ENCODE data around the gene SREBF2. TPM values are rescaled to one million over a fixed set of nuclear protein-coding genes. Genes with fewer than 3 reads are reported as not detected.
A peak's percentile ranks its signal among the peaks of the same experiment; 100 is the strongest.

The SREBF2 gene
- total and polyA plus RNA-seq, 2 experiments from 2014 or later: 23.6 to 26.5 TPM

DNA sequence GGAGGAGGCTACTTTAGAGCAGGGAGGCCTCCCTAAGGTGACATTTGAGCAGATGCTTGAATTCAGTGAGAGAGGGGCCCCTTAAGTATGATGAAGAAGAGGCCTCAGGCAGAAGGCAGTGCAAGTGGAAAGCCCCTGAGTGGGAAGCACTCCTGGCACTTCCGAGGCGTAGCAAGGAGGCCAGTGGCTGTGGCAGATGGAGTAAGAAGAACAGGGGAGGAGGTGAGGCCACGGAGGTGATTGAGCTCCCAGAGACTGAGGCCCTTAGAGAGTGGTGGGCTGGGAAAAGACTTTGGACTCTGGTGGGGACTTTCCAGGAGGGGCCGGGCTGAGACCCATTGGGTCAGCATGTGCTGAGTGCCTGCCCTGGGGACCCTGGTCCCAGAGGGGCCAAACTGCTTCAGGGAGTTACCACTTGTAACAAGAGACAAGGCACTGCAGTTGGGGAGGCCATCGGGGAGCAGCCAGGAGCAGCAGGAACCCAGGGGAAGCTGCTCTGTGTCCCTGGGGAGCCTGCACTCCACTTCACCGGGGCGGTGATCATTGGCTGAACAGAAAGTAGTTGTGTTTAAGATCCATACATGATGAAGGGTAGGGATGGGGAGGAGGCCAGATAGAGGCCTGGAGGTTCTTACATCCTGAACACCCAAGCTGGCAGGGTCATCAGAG, 116.5 kb downstream of the SREBF2 start:
- Histone ChIP-seq H3K9ac (no peak overlapping the region), H4K20me1 (ENCODE audit: insufficient read depth) (no peaks in the 10 kb centered on the region), H3K27me3 (replicated peaks; ENCODE audit: insufficient read depth) (no peaks in the 10 kb centered on the region), H2AFZ (no peak overlapping the region), H3K4me2 (ENCODE audit: unreplicated experiment) (no peak overlapping the region), H3K4me3 (no peak overlapping the region), H3K79me2 (ENCODE audit: insufficient read depth) (peaks cover 10% of the 10 kb centered on the region; the same call in 1 of the 2 replicates), H3F3A (ENCODE audit: insufficient read depth) (no peaks in the 10 kb centered on the region), H3K36me3 (ENCODE audit: low read depth) (no peaks in the 10 kb centered on the region), H3K27ac (no peak overlapping the region), H3K9me3 (ENCODE audit: low read depth) (no peaks in the 10 kb centered on the region), H3K4me1 (ENCODE audit: insufficient read depth) (no peaks in the 10 kb centered on the region), H3K9me2 (ENCODE audit: insufficient read depth) (no peaks in the 10 kb centered on the region)
- TF ChIP-seq EZH2phosphoT487 (IDR thresholded peaks at IDR 0.05; ENCODE audit: insufficient read depth, low read depth) (no peak), EZH2 (IDR thresholded peaks at IDR 0.05; ENCODE audit: insufficient read depth, poor library complexity, severe bottlenecking) (no peak)
- in situ Hi-C loops (cut with MboI): loop anchor here (10.0 kb wide), 1 partner anchor 255 kb away; the partner anchor contains the start of gene MEI1
- DNase-seq: no peak
- 83 to 86% methylated on average over 7 of the region's 7 CpGs for WGBS, 2 experiments (ENCODE audit: low coverage in 1 of 2, low lambda C conversion rate in 2 of 2, missing lambda C conversion rate in 2 of 2)

DNA sequence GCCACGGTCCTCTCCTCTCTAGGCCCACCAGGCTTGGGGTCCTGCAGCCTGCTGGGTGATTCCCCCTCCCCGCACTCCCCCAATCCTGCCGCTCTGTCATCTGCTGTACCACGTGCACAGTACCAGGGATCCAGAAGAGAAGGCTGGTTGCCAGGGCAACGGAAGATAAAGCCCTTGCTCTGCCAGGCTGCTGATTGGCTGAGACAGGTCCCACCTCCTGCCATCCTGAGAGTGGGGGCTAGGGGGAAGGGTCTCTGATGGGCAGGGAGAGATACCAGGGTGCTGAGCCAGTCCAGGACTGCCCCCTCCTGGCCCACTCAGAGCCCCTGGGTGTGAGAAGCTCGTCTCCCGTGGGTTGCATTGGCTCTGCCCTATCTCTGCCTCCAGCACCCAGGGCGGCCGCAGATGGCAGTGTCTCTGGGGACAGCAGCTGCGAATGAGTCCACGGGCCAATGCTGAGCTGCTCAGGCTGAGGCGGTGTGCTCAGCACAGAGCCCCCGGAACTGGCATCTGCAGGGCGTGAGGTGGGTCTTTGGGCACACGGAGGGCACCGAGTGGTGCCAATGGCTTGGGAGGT, 119.1 kb downstream of the SREBF2 start, which contains the start of gene SMIM45:
SMIM45 (plus strand) TSS at position 253 of the 577 bp plus-strand sequence.
- Histone ChIP-seq H3K9me2 (ENCODE audit: insufficient read depth) (no peaks in the 10 kb centered on the region), H3K9me3 (ENCODE audit: low read depth) (no peaks in the 10 kb centered on the region), H3K27me3 (replicated peaks; ENCODE audit: insufficient read depth) (no peaks in the 10 kb centered on the region), H3K9ac (no peak within 1 kb of the TSS), H3K27ac (no peak within 1 kb of the TSS), H3K4me1 (ENCODE audit: insufficient read depth) (no peaks in the 10 kb centered on the region), H3K4me2 (ENCODE audit: unreplicated experiment) (no peak within 1 kb of the TSS), H3K4me3 (no peak within 1 kb of the TSS), H4K20me1 (ENCODE audit: insufficient read depth) (no peaks in the 10 kb centered on the region), H3K79me2 (ENCODE audit: insufficient read depth) (no peaks in the 10 kb centered on the region), H3K36me3 (ENCODE audit: low read depth) (no peaks in the 10 kb centered on the region), H3F3A (ENCODE audit: insufficient read depth) (no peaks in the 10 kb centered on the region), H2AFZ (no peak within 1 kb of the TSS)
- DNase-seq: no peak
- 63 to 67% methylated on average over 16 of the region's 16 CpGs for WGBS, 2 experiments (ENCODE audit: low coverage in 1 of 2, low lambda C conversion rate in 2 of 2, missing lambda C conversion rate in 2 of 2)
- in situ Hi-C loops (cut with MboI): no loop called here
- TF ChIP-seq EZH2 (IDR thresholded peaks at IDR 0.05; ENCODE audit: insufficient read depth, poor library complexity, severe bottlenecking): no peak

DNA sequence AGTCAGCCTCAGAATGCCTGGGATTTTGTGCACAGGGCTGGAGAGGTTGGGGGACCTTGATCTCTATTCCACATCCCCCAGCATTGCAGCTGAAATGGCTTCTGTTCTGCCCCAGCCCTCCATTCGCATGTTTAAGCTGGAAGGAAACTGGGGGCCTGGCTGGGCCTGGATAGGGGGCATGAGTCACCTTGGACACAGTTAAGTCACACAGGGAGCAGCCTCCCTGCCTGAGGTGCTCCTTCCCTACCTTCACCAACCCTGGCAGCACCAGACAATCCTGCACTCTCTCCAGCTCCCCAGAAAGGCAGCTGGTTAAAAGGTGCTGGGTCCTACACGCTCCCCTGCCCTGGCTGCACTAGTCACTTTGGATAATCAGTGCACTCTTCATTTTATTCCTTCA, 119.8 kb downstream of the SREBF2 start:
- Histone ChIP-seq H3K4me1 (ENCODE audit: insufficient read depth) (no peaks in the 10 kb centered on the region), H3K9me2 (ENCODE audit: insufficient read depth) (no peaks in the 10 kb centered on the region), H3K27me3 (replicated peaks; ENCODE audit: insufficient read depth) (no peaks in the 10 kb centered on the region), H3K27ac (no peak overlapping the region), H3K36me3 (ENCODE audit: low read depth) (no peaks in the 10 kb centered on the region), H3K9ac (no peak overlapping the region), H3K79me2 (ENCODE audit: insufficient read depth) (no peaks in the 10 kb centered on the region), H3K9me3 (ENCODE audit: low read depth) (no peaks in the 10 kb centered on the region), H2AFZ (no peak overlapping the region), H4K20me1 (ENCODE audit: insufficient read depth) (no peaks in the 10 kb centered on the region), H3F3A (ENCODE audit: insufficient read depth) (no peaks in the 10 kb centered on the region), H3K4me3 (no peak overlapping the region), H3K4me2 (ENCODE audit: unreplicated experiment) (no peak overlapping the region)
- DNase-seq: no peak
- in situ Hi-C loops (cut with MboI): no loop called here
- WGBS, 2 experiments (ENCODE audit: low coverage in 1 of 2, low lambda C conversion rate in 2 of 2, missing lambda C conversion rate in 2 of 2): 85 to 95% methylated on average over 2 of the region's 2 CpGs
- TF ChIP-seq EZH2 (IDR thresholded peaks at IDR 0.05; ENCODE audit: insufficient read depth, poor library complexity, severe bottlenecking): no peak
- no peak for TF ChIP-seq EZH2phosphoT487 (IDR thresholded peaks at IDR 0.05; ENCODE audit: insufficient read depth, low read depth)

MicroRNAs encoded within 50 kb of the gene (microRNA counts, 767-probe panel; counts per million panel counts)
- 447 counts per million, percentile 86 among the panel's probes with 10 or more counts for microRNA hsa-miR-33a-5p

Small RNA genes lying within 50 kb of the gene (microRNA-seq; reads per million reads assigned to microRNA genes)
- gene MIR33A (ENCODE audit: borderline number of aligned reads): 8.7 reads per million, percentile 14 among the genes with 10 or more reads in this experiment

Small RNA genes lying within 50 kb of the gene (small RNA-seq; reads per million reads assigned to genes)
- gene MIR33A (ENCODE audit: low read depth, low replicate concordance): not detected

Other genes with a start within 250 kb of the SREBF2 start
- gene PMM1, start 243.3 kb upstream of the SREBF2 start, total RNA-seq (2014; rRNA removed; shearing (Covaris generic)): 29.4 and 33.3 TPM in 2 replicates
- 78.2 and 79.2 TPM in 2 replicates for gene PMM1, start 243.3 kb upstream of the SREBF2 start, polyA plus RNA-seq (2016; fragmentation: Nextera tagmentation; extraction: Ambion mirVana)
- gene DESI1, start 212.1 kb upstream of the SREBF2 start, total RNA-seq (2014; rRNA removed; shearing (Covaris generic)): 24.3 and 44.3 TPM in 2 replicates
- gene DESI1, start 212.1 kb upstream of the SREBF2 start, polyA plus RNA-seq (2016; fragmentation: Nextera tagmentation; extraction: Ambion mirVana): 41.9 and 42.2 TPM in 2 replicates
- gene XRCC6, start 211.8 kb upstream of the SREBF2 start, total RNA-seq (2014; rRNA removed; shearing (Covaris generic)): 288 and 292 TPM in 2 replicates
- gene XRCC6, start 211.8 kb upstream of the SREBF2 start, polyA plus RNA-seq (2016; fragmentation: Nextera tagmentation; extraction: Ambion mirVana): 319 and 323 TPM in 2 replicates
- 113 and 136 TPM in 2 replicates for gene SNU13, start 144.2 kb upstream of the SREBF2 start, total RNA-seq (2014; rRNA removed; shearing (Covaris generic))
- gene SNU13, start 144.2 kb upstream of the SREBF2 start, polyA plus RNA-seq (2016; fragmentation: Nextera tagmentation; extraction: Ambion mirVana): 302 and 310 TPM in 2 replicates
- gene MEI1, start 133.6 kb upstream of the SREBF2 start, total RNA-seq (2014; rRNA removed; shearing (Covaris generic)): 2.2 and 3.7 TPM in 2 replicates
- 5.5 and 5.9 TPM in 2 replicates for gene MEI1, start 133.6 kb upstream of the SREBF2 start, polyA plus RNA-seq (2016; fragmentation: Nextera tagmentation; extraction: Ambion mirVana)
- gene CCDC134, start 32.4 kb upstream of the SREBF2 start, total RNA-seq (2014; rRNA removed; shearing (Covaris generic)): 3.9 and 4.0 TPM in 2 replicates
- 4.4 and 5.3 TPM in 2 replicates for gene CCDC134, start 32.4 kb upstream of the SREBF2 start, polyA plus RNA-seq (2016; fragmentation: Nextera tagmentation; extraction: Ambion mirVana)
- not detected in 2 replicates for gene SHISA8, start 82.0 kb downstream of the SREBF2 start, total RNA-seq (2014; rRNA removed; shearing (Covaris generic))
- gene SHISA8, start 82.0 kb downstream of the SREBF2 start, polyA plus RNA-seq (2016; fragmentation: Nextera tagmentation; extraction: Ambion mirVana): not detected in 2 replicates
- gene TNFRSF13C, start 93.7 kb downstream of the SREBF2 start, total RNA-seq (2014; rRNA removed; shearing (Covaris generic)): 0.22 TPM in 1 of 2 replicates, not detected in the other
- 0.05 and 0.11 TPM in 2 replicates for gene TNFRSF13C, start 93.7 kb downstream of the SREBF2 start, polyA plus RNA-seq (2016; fragmentation: Nextera tagmentation; extraction: Ambion mirVana)
- 5.7 and 15.0 TPM in 2 replicates for gene CENPM, start 114.0 kb downstream of the SREBF2 start, total RNA-seq (2014; rRNA removed; shearing (Covaris generic))
- gene CENPM, start 114.0 kb downstream of the SREBF2 start, polyA plus RNA-seq (2016; fragmentation: Nextera tagmentation; extraction: Ambion mirVana): 18.9 and 20.0 TPM in 2 replicates
- gene SEPTIN3, start 136.3 kb downstream of the SREBF2 start, total RNA-seq (2014; rRNA removed; shearing (Covaris generic)): not detected in 2 replicates
- 0.06 TPM in 1 of 2 replicates, not detected in the other for gene SEPTIN3, start 136.3 kb downstream of the SREBF2 start, polyA plus RNA-seq (2016; fragmentation: Nextera tagmentation; extraction: Ambion mirVana)
- gene WBP2NL, start 165.7 kb downstream of the SREBF2 start, total RNA-seq (2014; rRNA removed; shearing (Covaris generic)): 0.43 TPM in 1 of 2 replicates, not detected in the other
- 0.14 and 0.48 TPM in 2 replicates for gene WBP2NL, start 165.7 kb downstream of the SREBF2 start, polyA plus RNA-seq (2016; fragmentation: Nextera tagmentation; extraction: Ambion mirVana)
- gene NAGA, start 237.7 kb downstream of the SREBF2 start, total RNA-seq (2014; rRNA removed; shearing (Covaris generic)): 40.4 and 41.0 TPM in 2 replicates
- 25.9 and 26.4 TPM in 2 replicates for gene NAGA, start 237.7 kb downstream of the SREBF2 start, polyA plus RNA-seq (2016; fragmentation: Nextera tagmentation; extraction: Ambion mirVana)
- gene PHETA2, start 241.1 kb downstream of the SREBF2 start, total RNA-seq (2014; rRNA removed; shearing (Covaris generic)): 36.7 and 38.6 TPM in 2 replicates
- gene PHETA2, start 241.1 kb downstream of the SREBF2 start, polyA plus RNA-seq (2016; fragmentation: Nextera tagmentation; extraction: Ambion mirVana): 29.9 and 33.4 TPM in 2 replicates
- 3.5 and 4.7 TPM in 2 replicates for gene SMDT1, start 246.6 kb downstream of the SREBF2 start, total RNA-seq (2014; rRNA removed; shearing (Covaris generic))
- 73.6 and 77.0 TPM in 2 replicates for gene SMDT1, start 246.6 kb downstream of the SREBF2 start, polyA plus RNA-seq (2016; fragmentation: Nextera tagmentation; extraction: Ambion mirVana)

Measured in GM23248 (cell line).